GM15510 (cell line): ENCODE results near the gene TESMIN.

Source experiments
- POLR2A ChIP-seq: IDR thresholded peaks from 3 replicates; pipeline ENCODE4 v1.6.1; 2011; ENCODE audit warnings: borderline replicate concordance; ENCODE audit not compliant: insufficient read length; ENCODE audit errors: extremely low read depth

The TESMIN gene

DNA sequence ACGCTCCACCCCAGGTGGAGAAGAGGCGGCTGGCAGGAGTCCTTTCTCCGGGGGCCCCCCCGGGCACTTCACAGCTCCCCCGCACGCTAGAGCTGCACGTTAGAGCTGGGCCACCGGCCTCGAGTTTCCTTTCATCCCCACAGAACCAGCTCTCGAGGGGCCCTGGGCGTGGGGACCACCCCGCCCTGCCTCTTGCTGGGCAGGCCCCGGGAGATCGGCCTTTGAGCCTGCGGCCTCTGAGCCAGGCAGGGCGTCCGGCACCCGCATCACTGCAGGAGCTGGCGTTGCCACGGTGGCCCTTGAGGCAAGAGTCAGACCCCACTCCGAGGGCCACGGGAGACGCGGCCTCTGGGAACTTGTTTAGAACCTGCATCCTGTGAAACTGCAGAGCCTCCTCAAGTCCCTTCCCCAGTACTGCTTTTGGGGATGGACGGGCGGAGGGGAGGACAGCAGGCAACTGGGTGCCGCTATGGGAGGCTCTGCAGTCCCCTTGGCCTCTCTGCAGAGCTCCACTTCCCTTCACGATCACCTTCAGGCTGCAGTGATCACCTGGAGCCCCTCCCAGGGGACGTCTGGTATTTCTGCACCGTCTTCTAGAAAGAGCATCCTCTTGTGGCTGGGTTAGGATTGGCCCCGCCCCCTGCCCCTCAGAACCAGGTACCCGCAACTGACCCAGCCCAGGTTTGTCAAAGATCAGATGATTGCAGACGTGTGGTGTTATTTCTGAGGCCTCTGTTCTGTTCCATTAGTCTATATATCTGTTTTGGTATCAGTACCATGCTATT, 80.9 kb downstream of the TESMIN start:
- TF ChIP-seq POLR2A: no peak

- TF ChIP-seq POLR2A: no peak
Observed at GRCh38 chr11:68669301-68670090, 81.8 kb downstream of the TESMIN start.

DNA sequence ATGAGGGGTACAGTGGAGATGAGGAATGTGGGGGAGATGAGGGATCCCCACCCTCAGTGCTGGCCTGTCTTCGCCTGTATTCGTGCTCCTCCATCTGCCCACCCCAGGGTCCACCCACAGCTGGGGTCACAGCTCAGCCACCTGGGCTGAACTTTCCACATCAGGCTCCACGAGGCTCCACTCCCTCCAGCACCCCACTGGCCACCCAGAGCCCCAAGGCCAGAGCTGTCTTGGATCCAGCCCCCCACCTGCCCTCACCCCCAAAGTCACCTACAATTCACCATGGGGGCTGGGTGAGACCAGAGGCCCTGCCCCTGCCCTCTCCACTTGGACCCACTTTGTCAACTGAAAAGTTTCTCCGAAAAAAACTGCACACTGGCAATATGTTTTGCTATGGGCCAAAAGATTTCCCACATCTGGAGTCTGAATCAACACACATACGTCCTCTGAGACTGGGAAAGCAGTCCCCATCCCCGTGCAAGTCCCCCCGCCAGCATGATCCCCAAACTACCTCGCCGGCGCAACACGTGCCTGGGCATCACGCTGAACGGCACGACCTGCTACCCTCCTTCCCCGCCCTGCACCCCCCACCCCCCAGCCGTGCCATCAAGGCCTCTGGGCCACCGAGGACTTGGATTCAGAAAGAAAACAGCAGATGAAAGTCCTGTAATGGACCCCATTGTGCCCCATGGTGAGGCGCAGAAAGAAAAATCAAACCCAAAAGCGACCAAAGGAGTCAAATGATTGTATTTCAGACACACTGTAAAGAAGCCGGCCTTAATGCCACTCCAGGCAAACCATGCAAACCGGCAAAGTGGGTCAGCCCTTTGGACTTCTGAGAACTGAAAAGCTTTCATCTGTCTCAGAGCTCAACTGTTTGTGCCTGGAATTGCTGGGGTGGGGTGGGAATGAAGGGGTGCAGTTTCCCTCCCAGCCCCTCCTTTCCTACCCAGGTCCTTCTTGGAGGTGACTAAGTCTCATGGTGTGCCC, 83.5 kb downstream of the TESMIN start:
- TF ChIP-seq POLR2A: no peak

- no peak for TF ChIP-seq POLR2A
Observed at GRCh38 chr11:68666849-68667248, 84.5 kb downstream of the TESMIN start.

- TF ChIP-seq POLR2A: no peak
Observed at GRCh38 chr11:68665436-68665835, 85.9 kb downstream of the TESMIN start.

GRCh38 chr11:68664906-68665305, 86.4 kb downstream of the TESMIN start:
- TF ChIP-seq POLR2A: no peak

- TF ChIP-seq POLR2A: no peak
Observed at GRCh38 chr11:68664141-68664540, 87.2 kb downstream of the TESMIN start.

DNA sequence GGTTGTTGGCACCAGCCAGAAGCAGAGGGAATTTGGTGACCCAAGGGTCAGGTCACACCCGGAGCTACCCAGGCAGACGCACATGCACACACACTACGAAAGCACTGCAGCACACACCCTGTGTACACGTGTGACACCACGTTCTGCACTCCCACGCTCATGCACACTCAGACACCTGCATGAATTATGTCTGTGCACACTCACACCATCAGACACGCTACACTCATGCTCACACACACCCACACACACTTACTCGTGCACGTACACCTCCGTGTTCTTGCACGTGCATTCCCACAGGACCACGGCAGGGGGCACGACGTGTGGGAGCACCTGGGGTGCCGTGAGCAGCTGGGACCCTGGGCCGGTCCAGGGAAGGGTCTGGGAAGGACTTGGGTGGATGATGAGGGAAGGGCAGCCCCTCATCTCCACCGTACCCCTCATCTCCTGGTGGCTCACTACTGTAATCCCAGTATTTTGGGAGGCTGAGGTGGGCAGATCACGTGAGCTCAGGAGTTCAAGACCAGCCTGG, 87.8 kb downstream of the TESMIN start:
- no peak for TF ChIP-seq POLR2A

GRCh38 chr11:68661697-68662603, 89.4 kb downstream of the TESMIN start:
- TF ChIP-seq POLR2A: no peak

GRCh38 chr11:68661014-68661413, 90.3 kb downstream of the TESMIN start:
- no peak for TF ChIP-seq POLR2A

GRCh38 chr11:68660066-68660810, 91.1 kb downstream of the TESMIN start:
- TF ChIP-seq POLR2A: no peak

- TF ChIP-seq POLR2A: no peak
Observed at GRCh38 chr11:68659158-68659921, 92.0 kb downstream of the TESMIN start.
